ENCODE data around the gene CCNL2. TPM values are rescaled to one million over a fixed set of nuclear protein-coding genes. Genes with fewer than 3 reads are reported as not detected.

Gene CCNL2
- total and polyA plus RNA-seq, 2 of the 13 experiments (the other 11 are each of a cell fraction or from before 2014, with no cell fraction given), result 105 to 340 TPM

- no peak for TF ChIP-seq RNF219 (CRISPR knock-in tag; IDR thresholded peaks at IDR 0.05)
- peak; percentile 26; the same call in 1 of the 2 replicates for TF ChIP-seq DR1 (CRISPR knock-in tag; IDR thresholded peaks at IDR 0.05)
- TF ChIP-seq GLMP (CRISPR knock-in tag; IDR thresholded peaks at IDR 0.05; ENCODE audit: borderline replicate concordance), result no peak
- no peak for TF ChIP-seq EED (CRISPR knock-in tag; IDR thresholded peaks at IDR 0.05)
- TF ChIP-seq ZNF878 (CRISPR knock-in tag; IDR thresholded peaks at IDR 0.05), result no peak
- peak; percentile 46; the same call in 1 of the 2 replicates for TF ChIP-seq ZNF274 (CRISPR knock-in tag; IDR thresholded peaks at IDR 0.05)
- no peak for TF ChIP-seq SRSF9 (IDR thresholded peaks at IDR 0.05; ENCODE audit: borderline replicate concordance, insufficient read depth, low read depth, low read length, poor library complexity, severe bottlenecking)
- TF ChIP-seq GRHL1 (CRISPR knock-in tag; conservative IDR thresholded peaks at IDR 0.05), result no peak
- TF ChIP-seq MNT (IDR thresholded peaks at IDR 0.05), result peak; percentile 55
- TF ChIP-seq ZNF430 (CRISPR knock-in tag; IDR thresholded peaks at IDR 0.05), result peak; percentile 67
- no peak for TF ChIP-seq ZNF597 (CRISPR knock-in tag; IDR thresholded peaks at IDR 0.05)
- TF ChIP-seq CC2D1A (CRISPR knock-in tag; IDR thresholded peaks at IDR 0.05), result no peak
- TF ChIP-seq ZNF225 (CRISPR knock-in tag; IDR thresholded peaks at IDR 0.05), result no peak
- TF ChIP-seq FOXC1 (CRISPR knock-in tag; IDR thresholded peaks at IDR 0.05; ENCODE audit: borderline replicate concordance), result peak; percentile 55
- no peak for TF ChIP-seq ZBTB43 (CRISPR knock-in tag; conservative IDR thresholded peaks at IDR 0.05)
- TF ChIP-seq TAF1 (CRISPR knock-in tag; IDR thresholded peaks at IDR 0.05), result no peak
- TF ChIP-seq ZNF362 (CRISPR knock-in tag; IDR thresholded peaks at IDR 0.05; ENCODE audit: borderline replicate concordance), result 0 out of 2 replicates have a peak, but pooled peaks have one; percentile 18
Observed at GRCh38 chr1:1441002-1441888, 42.1 kb upstream of the CCNL2 start (continued).
